ENCODE results near the gene SIGLEC10. TPM values are rescaled to one million over a fixed set of nuclear protein-coding genes. Genes with fewer than 3 reads are reported as not detected.

The SIGLEC10 gene
- total RNA-seq, 1 donor from 2014 or later, result 1.7 TPM

DNA sequence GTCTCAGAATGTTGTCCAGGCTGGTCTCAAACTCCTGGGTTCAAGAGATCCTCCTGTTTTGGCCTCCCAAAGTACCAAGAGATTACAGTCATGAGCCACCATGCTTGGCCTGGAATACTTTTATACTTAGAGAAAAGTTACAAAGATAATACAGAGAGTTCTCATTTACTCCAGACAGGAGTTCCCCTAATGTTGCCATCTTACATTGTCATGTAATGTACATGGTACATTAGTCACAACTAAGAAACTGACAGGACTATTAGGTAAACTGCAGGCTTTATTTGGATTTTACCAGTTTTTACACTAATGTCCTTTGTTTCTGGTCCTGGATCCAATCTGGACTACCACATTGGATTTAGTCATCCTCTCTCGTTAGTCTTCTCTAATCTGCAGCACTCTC is 24.7 kb downstream of the SIGLEC10 start:
- DNase-seq, result no peak

DNA sequence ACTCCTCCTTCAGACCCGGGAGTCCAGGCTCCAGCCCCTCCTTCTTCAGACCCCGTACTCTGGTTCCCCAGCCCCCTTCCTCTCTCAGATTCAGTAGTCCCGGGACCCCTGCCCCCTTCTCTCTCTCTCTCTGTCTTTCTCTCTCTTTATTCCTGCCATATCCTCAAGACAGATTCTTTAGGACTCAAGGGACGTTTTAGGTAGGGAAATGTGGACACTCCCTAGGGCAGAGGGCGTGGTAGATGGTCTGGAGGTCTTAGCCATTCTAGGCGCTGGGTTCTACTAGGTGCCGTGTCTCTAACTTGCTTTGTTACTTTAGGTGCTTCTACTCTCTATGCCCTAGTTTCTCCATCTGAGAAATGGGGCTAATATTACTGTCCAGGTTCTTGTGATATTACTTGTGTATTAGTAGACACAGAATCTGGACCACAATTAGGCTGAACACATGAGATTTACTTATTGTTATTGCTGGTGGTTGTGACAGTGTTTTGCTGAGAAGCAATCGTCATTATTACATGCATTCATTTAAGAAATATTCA is 26.3 kb downstream of the SIGLEC10 start:
- no peak for DNase-seq

DNA sequence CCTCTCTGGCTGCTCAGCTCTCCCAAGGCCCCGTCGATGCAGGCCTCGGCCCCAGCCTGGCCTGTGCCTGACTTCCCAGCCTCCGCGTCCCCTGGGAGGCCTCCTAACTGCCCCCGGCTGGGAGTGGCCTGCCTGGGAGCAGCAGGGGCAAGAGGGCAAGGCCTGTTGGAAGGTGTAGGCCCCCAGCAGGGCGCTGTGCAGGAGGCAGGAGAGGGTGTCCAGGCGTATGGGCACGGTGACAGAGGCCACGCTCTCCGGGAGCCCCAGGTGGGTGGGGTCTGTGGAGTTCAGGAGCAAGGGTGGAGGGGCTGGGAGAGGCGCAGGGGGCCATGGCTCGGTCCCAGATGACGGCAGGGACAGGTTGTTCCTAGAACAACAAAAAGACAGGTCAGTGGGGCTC is 28.3 kb downstream of the SIGLEC10 start:
- DNase-seq, result no peak

DNA sequence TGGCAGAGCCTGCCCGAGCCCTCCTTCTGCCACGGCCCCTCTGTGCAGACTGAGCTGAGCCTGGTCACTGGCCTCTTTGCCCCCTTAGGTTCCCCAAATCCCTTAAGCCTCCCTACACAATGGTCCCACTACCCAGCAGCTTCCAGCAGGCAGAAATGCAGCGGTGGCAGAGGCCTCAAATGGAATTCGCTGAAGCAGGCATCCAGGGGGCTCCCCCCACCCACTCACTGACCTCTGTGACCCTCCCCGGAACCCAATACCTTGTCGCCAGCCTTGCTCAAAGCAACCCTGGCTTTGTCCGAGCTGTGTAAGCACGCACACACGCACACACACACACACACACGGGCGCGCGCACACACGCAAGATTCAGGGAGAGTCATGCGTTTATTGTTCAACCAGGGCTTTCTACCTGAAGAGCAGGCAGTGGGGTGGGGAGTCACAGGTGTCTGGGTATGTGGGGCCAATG is 29.5 kb downstream of the SIGLEC10 start, which contains the start of gene LIM2:
Gene LIM2, minus strand, starts transcription at position 51 of the 466 bp plus-strand sequence. CDS start 531 bp downstream, outside the sequence.
- DNase-seq, result no peak

DNA sequence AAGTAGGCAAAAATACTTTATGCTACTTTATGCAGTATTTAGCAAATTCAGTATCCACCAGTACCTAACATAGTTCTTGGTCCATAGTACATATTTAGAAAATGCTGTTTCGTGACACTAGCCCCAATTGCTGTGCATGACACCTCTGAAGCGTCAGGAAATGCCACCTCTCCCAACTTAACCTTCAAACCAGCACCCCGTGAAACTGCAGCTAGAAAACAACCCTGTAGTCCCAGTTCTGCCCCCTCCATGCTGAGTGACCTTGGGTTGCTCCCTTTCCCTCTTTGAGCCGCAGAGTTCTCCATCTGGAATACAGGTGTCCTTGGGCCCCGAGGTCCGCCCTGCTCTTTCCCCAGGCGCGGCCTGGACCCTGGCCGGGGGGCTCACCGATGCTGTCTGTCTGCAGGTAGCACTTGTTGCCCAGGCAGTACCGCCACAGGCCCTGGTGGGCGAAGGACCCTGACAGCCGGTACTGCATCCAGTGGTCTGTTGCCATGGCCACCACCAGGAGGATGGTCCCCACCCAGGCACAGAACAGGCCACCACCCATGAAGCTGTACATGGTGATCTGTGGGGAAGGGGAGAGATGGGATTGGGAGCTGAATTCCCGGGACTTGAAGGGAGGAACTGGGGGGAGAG is 30.4 kb downstream of the SIGLEC10 start:
- no peak for DNase-seq

DNA sequence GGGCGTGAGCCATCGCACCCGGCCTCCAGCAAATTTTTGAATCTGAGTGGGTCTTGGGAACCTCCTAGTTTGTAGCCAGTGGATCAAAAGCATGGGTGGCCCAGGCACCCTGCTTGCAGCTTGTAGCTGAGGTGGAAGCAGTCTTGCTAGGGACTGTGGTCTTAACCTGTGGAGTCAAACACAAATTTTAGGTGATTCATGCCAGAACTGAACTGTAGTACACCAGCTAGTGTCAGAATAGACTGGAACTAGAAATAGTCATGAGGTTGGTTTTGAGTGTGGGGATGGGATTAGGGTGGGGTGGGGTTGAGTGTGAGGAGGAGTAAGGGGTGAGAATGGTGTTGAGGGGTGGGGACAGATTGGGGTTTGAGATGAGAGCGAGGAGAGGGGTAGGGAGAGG is 35.4 kb downstream of the SIGLEC10 start:
- DNase-seq, result no peak

DNA sequence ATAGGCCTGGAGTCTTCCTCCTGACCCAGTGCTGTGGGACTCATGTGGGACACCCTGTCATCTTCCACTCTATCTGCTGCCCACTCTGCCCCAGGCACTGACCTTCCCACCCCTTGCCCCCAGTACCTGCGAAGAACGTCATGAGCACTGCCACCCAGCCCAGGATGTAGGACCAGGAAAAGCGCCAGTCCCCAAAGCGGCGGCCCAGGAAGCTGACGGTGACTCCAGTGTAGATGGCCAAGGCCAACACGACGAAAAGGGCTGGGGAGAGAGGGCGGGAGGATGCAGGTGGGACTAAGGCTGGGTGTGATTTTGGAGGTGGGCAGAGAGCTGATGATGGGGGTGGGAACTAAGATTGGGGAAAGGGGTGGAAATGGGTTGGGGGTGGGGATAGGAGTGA is 37.1 kb downstream of the SIGLEC10 start:
- no peak for DNase-seq

DNA sequence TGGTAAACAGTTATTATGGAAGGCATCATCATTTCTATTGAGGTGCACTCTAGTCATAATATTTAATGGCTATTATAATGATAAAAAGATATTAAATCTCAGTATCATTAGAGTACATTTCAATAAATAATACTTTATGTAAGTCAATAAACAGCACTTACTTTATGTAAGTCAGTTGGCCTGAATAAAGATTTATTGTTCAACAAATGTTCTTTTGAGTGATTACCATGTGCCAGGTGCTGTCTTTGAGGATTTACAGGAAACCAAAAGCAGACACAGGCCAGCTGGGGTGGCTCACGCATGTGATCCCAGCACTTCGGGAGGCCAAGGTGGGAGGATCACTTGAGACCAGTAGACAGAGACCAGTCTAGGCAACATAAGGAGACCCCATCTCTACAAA is 40.0 kb downstream of the SIGLEC10 start:
- DNase-seq, result no peak

DNA sequence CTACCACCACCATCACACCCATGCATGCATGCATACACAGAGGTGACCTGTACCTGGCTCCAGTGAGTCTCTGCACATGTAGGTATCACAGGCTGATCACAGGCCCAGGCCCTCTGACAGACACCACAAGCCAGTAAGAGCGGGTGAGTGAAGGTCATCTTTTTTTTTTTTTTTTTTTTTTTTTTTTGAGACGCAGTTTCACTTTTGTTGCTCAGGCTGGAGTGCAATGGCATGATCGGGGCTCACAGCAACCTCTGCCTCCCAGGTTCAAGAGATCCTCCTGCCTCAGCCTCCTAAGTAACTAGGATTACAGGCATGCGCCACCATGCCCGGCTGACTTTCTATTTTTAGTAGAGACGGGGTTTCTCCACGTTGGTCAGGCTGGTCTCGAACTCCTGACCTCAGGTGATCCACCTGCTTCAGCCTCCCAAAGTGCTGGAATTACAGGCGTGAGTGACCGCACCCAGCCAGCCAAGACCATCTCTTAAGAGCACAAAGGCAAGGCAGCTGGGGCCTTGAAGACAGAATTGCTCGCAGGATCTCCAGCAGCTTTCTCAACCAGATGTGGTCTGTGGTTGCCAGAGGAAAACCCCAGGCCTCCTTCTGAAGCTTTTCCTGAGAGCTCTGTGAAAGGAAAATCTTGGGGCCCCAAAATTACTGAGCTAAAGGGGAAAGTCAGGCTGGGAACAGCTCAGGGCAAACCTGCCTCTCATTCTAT is 41.8 kb downstream of the SIGLEC10 start:
- no peak for DNase-seq

DNA sequence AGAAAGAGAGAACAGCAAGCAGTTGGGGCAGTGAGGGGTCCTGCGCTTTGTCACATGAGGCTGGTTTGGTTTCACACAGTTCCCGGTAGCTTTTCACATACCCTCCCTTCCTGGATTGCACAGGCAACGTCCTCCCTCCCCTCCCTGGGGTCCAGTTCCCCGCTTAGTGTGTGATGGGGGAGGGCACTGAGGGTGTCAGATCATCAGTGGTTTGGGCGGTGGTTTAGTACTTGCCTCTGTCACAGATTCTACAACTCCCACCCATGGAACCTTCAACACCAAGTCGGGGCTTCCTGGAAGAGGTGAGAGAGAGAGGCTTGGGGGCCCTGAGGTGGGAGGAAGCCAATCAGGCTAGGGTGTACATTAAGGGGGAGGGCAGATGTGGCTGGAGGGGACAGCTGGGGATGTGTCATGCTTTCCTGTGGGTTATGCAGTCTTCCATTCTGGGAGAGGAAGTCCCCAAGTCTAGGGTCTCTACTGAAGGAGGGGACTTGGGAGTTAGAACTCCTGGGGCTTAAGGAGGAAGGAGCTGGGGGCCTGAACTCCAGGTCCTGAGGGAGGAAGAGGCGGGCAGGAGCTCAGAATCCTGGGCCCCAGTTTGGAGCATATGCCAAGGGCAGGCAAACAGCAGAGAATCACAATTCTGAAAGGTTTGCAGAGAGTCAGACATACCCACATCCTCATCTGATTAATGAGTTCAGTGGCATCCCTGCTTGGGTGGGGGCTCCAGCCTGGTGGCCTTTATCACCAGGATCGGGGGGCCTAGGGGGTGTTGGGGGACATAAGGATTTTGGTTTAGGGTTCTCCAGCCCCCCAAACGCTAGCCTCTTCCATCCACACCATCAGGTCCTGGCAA is 44.6 kb downstream of the SIGLEC10 start, which contains the start of gene NKG7:
Gene NKG7, minus strand, starts transcription at position 6 of the 856 bp plus-strand sequence. CDS start 119 bp downstream, outside the sequence.
- no peak for DNase-seq

DNA sequence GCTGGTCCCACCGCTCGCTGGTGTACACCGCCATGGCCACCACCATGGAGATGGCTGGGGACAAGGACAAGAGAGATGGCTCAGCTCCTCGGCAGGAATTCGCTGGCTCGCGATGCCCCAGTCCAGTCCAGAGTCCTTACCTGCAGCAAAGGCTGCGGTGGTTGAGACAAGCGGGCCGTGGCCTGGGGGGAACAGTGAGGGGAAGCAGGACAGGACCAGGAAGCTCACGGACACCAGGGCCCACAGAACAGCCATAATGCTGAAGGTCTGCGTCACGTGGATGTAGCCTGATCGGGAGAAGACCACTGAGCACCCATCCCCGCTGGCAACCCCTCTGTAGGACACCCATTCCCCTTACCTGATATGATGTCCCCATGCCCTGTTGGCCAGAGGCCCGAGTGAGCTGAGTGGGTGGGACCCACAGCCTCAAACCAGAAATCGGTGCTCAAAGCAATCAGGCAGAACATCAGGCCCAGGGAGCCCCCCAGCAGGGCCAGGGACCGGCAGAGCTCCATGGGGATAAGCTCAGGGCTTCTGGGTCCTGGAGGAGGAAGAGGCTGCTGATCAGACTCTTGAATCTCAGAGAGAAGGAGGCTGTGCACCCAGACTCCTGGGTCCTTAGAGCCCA is 45.3 kb downstream of the SIGLEC10 start:
- DNase-seq, result no peak

DNA sequence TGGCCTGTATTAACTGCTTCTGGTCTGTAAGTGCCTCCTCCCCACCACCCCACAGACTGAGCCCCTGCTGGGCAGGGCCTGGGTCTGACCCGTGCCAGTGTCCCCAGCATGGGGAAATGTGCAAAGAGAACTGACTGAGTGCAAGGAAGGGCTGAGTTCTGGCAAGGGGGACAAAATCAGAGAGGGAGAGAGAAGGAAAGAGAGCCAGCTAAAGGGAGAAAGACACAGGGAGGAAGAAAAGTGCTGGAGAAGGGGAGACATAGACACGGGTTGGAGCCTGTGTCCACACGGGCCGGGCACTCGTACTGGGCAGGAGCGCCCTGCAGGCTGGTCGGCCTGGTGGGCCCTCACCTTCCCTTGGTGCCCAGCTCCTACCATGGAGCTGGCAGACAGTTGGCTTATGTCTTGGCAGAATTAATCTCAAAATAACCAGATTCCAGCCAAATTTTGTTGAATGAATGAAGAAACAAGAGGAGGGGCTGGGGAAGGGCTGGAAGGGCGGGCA is 46.2 kb downstream of the SIGLEC10 start:
- DNase-seq, result no peak

DNA sequence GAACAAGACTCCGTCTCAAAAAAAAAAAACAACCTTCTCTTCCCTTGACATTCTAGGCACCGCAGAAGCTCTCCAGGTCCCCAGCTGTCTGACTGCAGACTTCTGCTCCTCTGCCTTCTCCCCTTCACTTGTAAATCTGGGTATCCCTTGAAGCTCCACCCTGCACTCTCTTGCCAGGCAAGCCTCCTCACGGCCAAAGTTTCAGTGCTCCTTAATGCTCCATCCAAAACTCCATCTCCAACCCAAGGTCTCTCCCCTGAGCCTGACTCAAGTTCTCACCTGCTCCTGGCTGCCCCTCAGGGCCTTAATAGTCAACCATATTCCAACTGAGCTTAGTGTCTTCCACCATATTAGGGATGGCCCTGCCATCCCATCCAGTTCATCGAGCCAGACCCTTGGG is 47.2 kb downstream of the SIGLEC10 start:
- no peak for DNase-seq

DNA sequence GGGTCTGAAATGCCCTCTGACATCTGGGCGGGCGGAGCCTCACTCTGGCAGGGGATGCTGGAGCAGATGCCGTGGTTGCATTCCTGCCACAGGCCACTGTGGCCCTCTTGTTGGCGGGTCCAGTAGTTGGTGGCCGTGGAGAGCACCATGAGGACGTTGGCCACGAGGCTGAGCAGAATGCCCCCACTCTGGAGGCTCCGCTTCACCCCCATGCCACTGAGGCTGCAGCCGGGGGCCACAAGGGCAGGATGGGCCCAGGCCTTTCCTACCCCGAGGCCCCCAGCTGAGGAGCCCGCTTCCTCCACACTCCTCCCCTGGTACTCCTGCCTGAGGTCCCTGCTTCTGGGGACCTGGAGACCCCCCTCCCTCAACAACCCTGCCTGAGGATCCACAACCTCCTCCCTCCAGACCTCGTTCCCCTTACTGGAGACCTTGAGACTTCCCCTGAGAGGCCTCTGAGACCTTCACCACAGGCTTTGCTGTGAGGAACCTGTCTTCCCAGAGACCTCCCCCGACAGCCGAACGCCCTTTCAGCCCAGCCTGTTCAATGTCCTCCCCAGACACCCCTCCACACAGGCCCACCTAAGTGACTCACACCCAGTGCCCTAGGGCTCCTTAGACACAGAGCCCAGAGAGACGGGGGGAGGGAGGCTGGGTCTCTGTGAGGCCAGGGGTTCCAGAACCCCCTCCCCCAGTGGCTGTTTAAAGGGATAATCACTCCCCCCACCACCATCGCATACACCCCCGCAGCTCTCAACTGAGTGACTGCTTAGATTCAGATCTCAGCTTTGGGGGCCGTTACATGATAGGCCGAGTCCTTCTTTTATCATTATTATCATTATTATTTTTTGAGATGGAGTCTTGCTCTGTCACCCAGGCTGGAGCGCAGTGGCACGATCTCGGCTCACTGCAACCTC is 48.8 kb downstream of the SIGLEC10 start, which contains the start of gene CLDND2:
Gene CLDND2, minus strand, starts transcription at position 638 of the 917 bp plus-strand sequence. Its CDS starts 426 bp downstream, at position 212.
- no peak for DNase-seq

DNA sequence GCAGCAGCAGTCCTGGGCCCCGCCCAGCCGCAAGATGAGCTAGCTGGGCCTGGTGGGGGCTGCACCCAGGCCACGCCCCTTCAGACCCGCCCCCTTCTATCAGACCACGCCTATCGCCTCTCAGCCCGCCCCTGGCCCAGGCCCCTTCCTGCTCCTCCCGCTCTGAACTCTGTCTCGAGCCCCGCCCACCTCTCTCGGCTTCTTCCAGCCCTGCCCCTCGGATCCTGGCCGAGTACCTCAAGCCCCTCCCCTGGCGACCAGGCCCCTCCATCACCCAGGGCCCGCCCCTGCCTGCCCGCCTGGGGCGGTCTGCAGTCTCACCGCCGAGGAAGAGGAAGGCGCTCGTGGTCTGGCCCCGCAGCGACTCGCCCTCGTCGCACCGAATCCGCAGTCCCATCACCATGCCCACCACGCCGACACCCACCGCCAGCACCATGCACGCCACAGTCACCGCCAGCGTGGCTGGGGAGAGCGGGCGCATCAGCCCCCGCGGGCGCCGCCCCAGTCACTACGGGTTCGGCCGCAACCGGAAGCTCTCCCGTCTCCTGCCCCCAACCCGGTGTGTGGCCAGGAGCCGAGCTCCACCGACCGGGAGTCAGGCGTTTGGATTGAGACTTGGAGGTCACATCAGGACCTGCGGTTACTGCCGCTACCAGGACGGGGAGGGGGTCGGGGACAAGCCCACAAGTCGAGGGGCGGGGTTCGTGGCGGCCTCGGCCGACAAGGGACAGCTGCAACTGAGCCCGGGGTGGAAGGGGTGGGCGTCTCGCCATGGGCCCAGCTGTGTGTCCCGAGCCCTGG is 49.7 kb downstream of the SIGLEC10 start:
- DNase-seq, result peak; percentile 97

DNA sequence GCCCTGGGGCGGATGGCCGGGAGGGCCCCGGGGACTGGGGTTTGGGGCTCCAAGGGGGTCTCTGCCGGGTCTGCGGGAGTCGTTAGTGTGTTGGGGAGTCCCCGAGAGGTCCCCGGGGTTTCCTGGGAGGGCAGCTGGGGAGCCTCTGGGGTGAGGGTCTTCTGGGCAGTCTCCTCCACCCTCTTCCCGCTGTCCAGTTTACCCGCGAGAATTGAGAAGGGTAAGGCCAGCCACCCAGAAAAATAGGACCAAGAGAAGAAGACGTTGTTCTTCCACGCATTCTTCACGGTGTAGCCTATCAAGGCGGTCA is 50.2 kb downstream of the SIGLEC10 start:
- no peak for DNase-seq

DNA sequence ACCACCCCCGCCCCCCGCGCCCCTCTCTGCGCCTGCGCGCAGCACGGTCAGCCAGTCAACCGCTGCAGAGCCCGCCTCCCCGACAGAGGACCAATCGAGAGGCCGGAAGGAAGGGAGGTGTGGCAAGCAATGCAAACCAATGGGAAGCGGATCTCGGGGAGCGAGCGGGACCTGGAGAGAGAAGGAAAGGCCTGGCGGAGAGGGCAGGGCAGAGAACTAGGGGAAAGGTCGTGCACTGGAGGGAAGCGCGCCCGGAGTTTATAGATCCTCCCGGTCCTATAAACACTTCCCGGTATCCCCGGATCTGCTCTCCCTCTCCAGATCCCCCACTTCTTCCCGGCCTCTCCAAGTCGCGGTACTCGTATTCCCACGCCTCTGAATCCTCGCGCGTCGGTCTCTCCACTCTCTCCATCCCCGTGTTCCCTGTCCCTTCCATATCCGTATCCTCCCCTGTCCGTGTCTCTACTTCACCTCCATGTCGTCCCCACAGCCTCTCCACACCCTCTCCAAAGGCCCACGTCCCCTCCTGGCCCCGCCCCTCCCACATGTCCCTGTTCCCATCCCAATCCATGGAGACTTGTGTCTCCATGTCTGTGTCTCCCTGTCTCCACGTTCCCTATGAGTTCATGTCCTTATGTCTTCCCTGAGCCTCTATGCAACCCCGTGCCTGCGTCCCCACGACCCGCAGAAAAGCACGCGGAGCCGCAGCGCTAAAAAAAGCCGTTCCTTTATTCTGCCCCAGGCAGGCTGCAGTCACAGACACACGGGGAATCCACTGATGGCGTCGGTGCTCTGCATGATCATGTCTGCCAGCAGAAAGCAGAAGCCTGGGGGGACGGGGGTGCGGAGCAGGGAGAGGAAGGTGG is 50.8 kb downstream of the SIGLEC10 start:
- peak; percentile 97 for DNase-seq

DNA sequence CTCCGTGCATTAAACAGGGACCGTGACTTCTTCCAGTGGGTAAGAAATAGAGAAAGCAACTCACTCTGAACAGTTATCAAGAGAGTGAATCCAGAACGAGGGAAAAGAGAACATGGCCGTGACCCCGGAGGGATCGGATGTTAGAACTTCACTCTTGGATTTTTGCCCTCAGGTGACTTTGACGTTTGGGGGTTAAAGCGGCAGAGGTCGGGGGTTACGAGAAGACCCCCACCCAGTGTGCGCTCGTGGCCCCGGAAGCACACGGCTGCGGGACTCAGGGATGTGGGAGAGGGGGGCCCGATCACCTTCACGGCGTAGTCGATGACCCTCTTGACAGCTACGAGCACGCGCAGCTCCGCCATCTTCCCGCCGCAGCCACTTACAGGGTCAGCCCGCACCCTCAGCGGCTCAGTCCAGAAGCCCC is 51.5 kb downstream of the SIGLEC10 start, which contains the start of gene ETFB:
Gene ETFB, minus strand, starts transcription at position 424 of the 424 bp plus-strand sequence. Its CDS starts 62 bp downstream, at position 362.
- DNase-seq, result no peak

Measured in skin of body (tissue), 2 donors.